ENCODE data around the gene IGFALS.
A peak's percentile ranks its signal among the peaks of the same experiment; 100 is the strongest.

IGFALS gene

GRCh38 chr16:1762879-1763520, 30.5 kb downstream of the IGFALS start:
- DNase-seq = no peak
- Mint-ChIP-seq H3K36me3 (ENCODE audit: low read depth) (peaks cover 72% of the 10 kb centered on the region), H3K4me1 (ENCODE audit: low read depth) (no peaks in the 10 kb centered on the region), H3K9me3 (no peaks in the 10 kb centered on the region), H3K27ac (no peak overlapping the region), H3K4me3 (no peak overlapping the region), H3K27me3 (no peaks in the 10 kb centered on the region)

- Mint-ChIP-seq H3K36me3 (ENCODE audit: low read depth) (peaks cover 67% of the 10 kb centered on the region), H3K4me1 (ENCODE audit: low read depth) (peaks cover 3% of the 10 kb centered on the region), H3K27me3 (no peaks in the 10 kb centered on the region), H3K27ac (no peak overlapping the region), H3K9me3 (no peaks in the 10 kb centered on the region), H3K4me3 (no peak overlapping the region)
- no peak for DNase-seq
These were observed 31.2 kb downstream of the IGFALS start for GRCh38 chr16:1762196-1762878.

- Mint-ChIP-seq H3K27ac (no peak overlapping the region), H3K9me3 (no peaks in the 10 kb centered on the region)
These were observed 31.8 kb downstream of the IGFALS start for GRCh38 chr16:1761751-1762150.

GRCh38 chr16:1760911-1761310, 32.6 kb downstream of the IGFALS start:
- peak overlapping the region; percentile 28 for H3K27ac Mint-ChIP-seq

More at GRCh38 chr16:1761751-1762150, 31.8 kb downstream of the IGFALS start:
- Mint-ChIP-seq H3K4me3 (no peak overlapping the region), H3K27me3 (no peaks in the 10 kb centered on the region), H3K4me1 (ENCODE audit: low read depth) (peaks cover 9% of the 10 kb centered on the region), H3K36me3 (ENCODE audit: low read depth) (peaks cover 63% of the 10 kb centered on the region)
- DNase-seq = no peak

GRCh38 chr16:1759511-1759910, 34.0 kb downstream of the IGFALS start:
- H3K27ac Mint-ChIP-seq = no peak overlapping the region
- H3K4me3 Mint-ChIP-seq = no peak overlapping the region
- H3K27me3 Mint-ChIP-seq = no peaks in the 10 kb centered on the region
- H3K9me3 Mint-ChIP-seq = no peaks in the 10 kb centered on the region
- H3K36me3 Mint-ChIP-seq (ENCODE audit: low read depth) = peaks cover 61% of the 10 kb centered on the region
- no peak for DNase-seq
- H3K4me1 Mint-ChIP-seq (ENCODE audit: low read depth) = peaks cover 14% of the 10 kb centered on the region

More at GRCh38 chr16:1760911-1761310, 32.6 kb downstream of the IGFALS start:
- peaks cover 13% of the 10 kb centered on the region for H3K4me1 Mint-ChIP-seq (ENCODE audit: low read depth)
- H3K27me3 Mint-ChIP-seq = no peaks in the 10 kb centered on the region
- DNase-seq = no peak
- no peak overlapping the region for H3K4me3 Mint-ChIP-seq
- H3K9me3 Mint-ChIP-seq = no peaks in the 10 kb centered on the region
- H3K36me3 Mint-ChIP-seq (ENCODE audit: low read depth) = peaks cover 62% of the 10 kb centered on the region

GRCh38 chr16:1758923-1759322, 34.6 kb downstream of the IGFALS start:
- no peaks in the 10 kb centered on the region for H3K27me3 Mint-ChIP-seq
- peaks cover 66% of the 10 kb centered on the region for H3K36me3 Mint-ChIP-seq (ENCODE audit: low read depth)
- H3K4me1 Mint-ChIP-seq (ENCODE audit: low read depth) = peaks cover 14% of the 10 kb centered on the region
- H3K27ac Mint-ChIP-seq = no peak overlapping the region
- DNase-seq = no peak
- no peaks in the 10 kb centered on the region for H3K9me3 Mint-ChIP-seq
- no peak overlapping the region for H3K4me3 Mint-ChIP-seq

GRCh38 chr16:1757714-1758461, 35.6 kb downstream of the IGFALS start:
- Mint-ChIP-seq H3K36me3 (ENCODE audit: low read depth) (peaks cover 69% of the 10 kb centered on the region), H3K27me3 (no peaks in the 10 kb centered on the region), H3K9me3 (no peaks in the 10 kb centered on the region), H3K27ac (no peak overlapping the region), H3K4me3 (no peak overlapping the region), H3K4me1 (ENCODE audit: low read depth) (peaks cover 14% of the 10 kb centered on the region)
- no peak for DNase-seq

GRCh38 chr16:1754204-1754603, 39.3 kb downstream of the IGFALS start:
- no peak overlapping the region for H3K4me3 Mint-ChIP-seq
- H3K9me3 Mint-ChIP-seq = no peaks in the 10 kb centered on the region
- H3K27me3 Mint-ChIP-seq = no peaks in the 10 kb centered on the region
- H3K36me3 Mint-ChIP-seq (ENCODE audit: low read depth) = peaks cover 70% of the 10 kb centered on the region
- H3K27ac Mint-ChIP-seq = no peak overlapping the region
- H3K4me1 Mint-ChIP-seq (ENCODE audit: low read depth) = peaks cover 14% of the 10 kb centered on the region
- DNase-seq = no peak

GRCh38 chr16:1752853-1753252, 40.7 kb downstream of the IGFALS start:
- Mint-ChIP-seq H3K27me3 (no peaks in the 10 kb centered on the region), H3K4me1 (ENCODE audit: low read depth) (peaks cover 14% of the 10 kb centered on the region), H3K9me3 (no peaks in the 10 kb centered on the region), H3K36me3 (ENCODE audit: low read depth) (peaks cover 74% of the 10 kb centered on the region), H3K4me3 (no peak overlapping the region), H3K27ac (no peak overlapping the region)
- no peak for DNase-seq

- Mint-ChIP-seq H3K27ac (no peak overlapping the region), H3K4me1 (ENCODE audit: low read depth) (peaks cover 6% of the 10 kb centered on the region), H3K36me3 (ENCODE audit: low read depth) (peaks cover 82% of the 10 kb centered on the region), H3K27me3 (no peaks in the 10 kb centered on the region), H3K4me3 (no peak overlapping the region), H3K9me3 (no peaks in the 10 kb centered on the region)
- DNase-seq = no peak
These were observed 41.6 kb downstream of the IGFALS start for GRCh38 chr16:1751946-1752345.

GRCh38 chr16:1749152-1750117, 44.1 kb downstream of the IGFALS start:
- no peaks in the 10 kb centered on the region for H3K4me1 Mint-ChIP-seq (ENCODE audit: low read depth)
- no peak overlapping the region for H3K27ac Mint-ChIP-seq
- H3K9me3 Mint-ChIP-seq = no peaks in the 10 kb centered on the region
- no peak for DNase-seq
- H3K27me3 Mint-ChIP-seq = no peaks in the 10 kb centered on the region
- H3K4me3 Mint-ChIP-seq = no peak overlapping the region
- peaks cover 84% of the 10 kb centered on the region for H3K36me3 Mint-ChIP-seq (ENCODE audit: low read depth)

GRCh38 chr16:1747934-1748333, 45.6 kb downstream of the IGFALS start:
- H3K27ac Mint-ChIP-seq = no peak overlapping the region
- H3K9me3 Mint-ChIP-seq = no peaks in the 10 kb centered on the region
- peaks cover 86% of the 10 kb centered on the region for H3K36me3 Mint-ChIP-seq (ENCODE audit: low read depth)
- no peak overlapping the region for H3K4me3 Mint-ChIP-seq
- no peak for DNase-seq
- H3K4me1 Mint-ChIP-seq (ENCODE audit: low read depth) = no peaks in the 10 kb centered on the region
- no peaks in the 10 kb centered on the region for H3K27me3 Mint-ChIP-seq

GRCh38 chr16:1746693-1747195, 46.8 kb downstream of the IGFALS start:
- H3K36me3 Mint-ChIP-seq (ENCODE audit: low read depth) = peaks cover 76% of the 10 kb centered on the region
- H3K27ac Mint-ChIP-seq = no peak overlapping the region
- no peaks in the 10 kb centered on the region for H3K9me3 Mint-ChIP-seq
- no peaks in the 10 kb centered on the region for H3K27me3 Mint-ChIP-seq
- no peak overlapping the region for H3K4me3 Mint-ChIP-seq
- H3K4me1 Mint-ChIP-seq (ENCODE audit: low read depth) = no peaks in the 10 kb centered on the region
- no peak for DNase-seq
